HG03442 (cell line): ENCODE results near the gene CPSF6.
"Not testable (repeated sequence)": the region's sequence is repeated elsewhere in the genome, so short reads cannot be mapped to it uniquely, and the experiment has no call there.

Experiments used
- ATAC-seq: cut with Tn5 transposase; IDR thresholded peaks from one replicate; pipeline ENCODE4 v1.9.1; 2021; ENCODE audit warnings: mild to moderate bottlenecking, moderate library complexity; ENCODE audit not compliant: unreplicated experiment

Gene CPSF6

GRCh38 chr12:69258655-69259054 is 19.3 kb downstream of the CPSF6 start:
- ATAC-seq, result no peak

GRCh38 chr12:69262264-69262974 is 23.1 kb downstream of the CPSF6 start:
- ATAC-seq, result no peak

- no peak for ATAC-seq
These were observed 25.8 kb downstream of the CPSF6 start for GRCh38 chr12:69265205-69265604.

- ATAC-seq, result not testable (repeated sequence)
These were observed 26.3 kb downstream of the CPSF6 start for GRCh38 chr12:69265633-69266032.

DNA sequence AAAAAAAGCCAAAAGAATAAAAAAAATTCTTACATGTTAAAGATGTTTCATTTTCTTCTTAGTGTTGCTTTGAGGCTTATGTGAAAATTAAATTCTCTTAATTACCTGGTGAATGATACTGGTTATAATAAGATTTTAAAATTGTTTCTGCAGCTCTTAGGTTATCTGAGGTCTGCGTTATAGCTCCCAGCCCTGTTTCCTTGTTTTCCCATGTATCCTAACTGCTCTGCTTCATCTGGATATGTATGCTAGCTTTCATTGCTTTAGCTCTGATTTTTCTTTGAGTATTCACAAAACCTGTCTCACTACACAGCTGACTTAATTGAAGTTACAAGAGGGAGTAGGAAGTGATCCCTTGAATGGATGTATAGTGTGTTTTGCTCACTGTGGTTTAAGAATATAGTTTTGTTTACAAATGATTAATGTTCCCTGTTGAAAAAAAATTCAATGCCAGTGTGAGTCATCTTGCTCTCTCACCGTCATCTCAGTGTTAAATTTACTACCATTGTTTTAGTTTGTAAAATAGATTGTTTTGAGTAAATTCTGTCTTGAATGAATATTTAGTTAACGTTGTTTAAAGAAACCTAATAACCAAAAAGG is 26.8 kb downstream of the CPSF6 start:
- no peak for ATAC-seq

DNA sequence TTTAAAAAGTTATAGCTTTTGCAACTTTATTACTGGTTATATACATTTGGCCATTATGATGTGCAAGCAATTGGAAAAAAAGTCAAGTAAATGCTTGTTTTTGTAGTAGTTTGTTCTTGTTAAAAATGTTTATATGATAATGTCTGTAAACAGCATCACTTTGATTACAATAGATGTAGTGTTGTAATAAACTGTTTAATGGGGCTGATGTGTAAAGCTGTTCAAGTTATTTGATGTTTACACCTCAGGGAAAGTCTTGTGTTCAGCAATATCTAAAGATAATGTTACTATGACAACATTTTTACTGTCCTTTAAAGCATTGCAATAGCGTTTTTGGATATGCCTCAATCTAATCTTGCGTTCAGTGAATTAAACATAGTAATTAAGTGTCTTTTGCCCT is 30.4 kb downstream of the CPSF6 start:
- no peak for ATAC-seq

GRCh38 chr12:69272511-69272910 is 33.1 kb downstream of the CPSF6 start:
- ATAC-seq, result no peak

GRCh38 chr12:69274861-69275260 is 35.5 kb downstream of the CPSF6 start:
- ATAC-seq, result no peak

GRCh38 chr12:69275471-69275891 is 36.1 kb downstream of the CPSF6 start:
- ATAC-seq, result no peak

DNA sequence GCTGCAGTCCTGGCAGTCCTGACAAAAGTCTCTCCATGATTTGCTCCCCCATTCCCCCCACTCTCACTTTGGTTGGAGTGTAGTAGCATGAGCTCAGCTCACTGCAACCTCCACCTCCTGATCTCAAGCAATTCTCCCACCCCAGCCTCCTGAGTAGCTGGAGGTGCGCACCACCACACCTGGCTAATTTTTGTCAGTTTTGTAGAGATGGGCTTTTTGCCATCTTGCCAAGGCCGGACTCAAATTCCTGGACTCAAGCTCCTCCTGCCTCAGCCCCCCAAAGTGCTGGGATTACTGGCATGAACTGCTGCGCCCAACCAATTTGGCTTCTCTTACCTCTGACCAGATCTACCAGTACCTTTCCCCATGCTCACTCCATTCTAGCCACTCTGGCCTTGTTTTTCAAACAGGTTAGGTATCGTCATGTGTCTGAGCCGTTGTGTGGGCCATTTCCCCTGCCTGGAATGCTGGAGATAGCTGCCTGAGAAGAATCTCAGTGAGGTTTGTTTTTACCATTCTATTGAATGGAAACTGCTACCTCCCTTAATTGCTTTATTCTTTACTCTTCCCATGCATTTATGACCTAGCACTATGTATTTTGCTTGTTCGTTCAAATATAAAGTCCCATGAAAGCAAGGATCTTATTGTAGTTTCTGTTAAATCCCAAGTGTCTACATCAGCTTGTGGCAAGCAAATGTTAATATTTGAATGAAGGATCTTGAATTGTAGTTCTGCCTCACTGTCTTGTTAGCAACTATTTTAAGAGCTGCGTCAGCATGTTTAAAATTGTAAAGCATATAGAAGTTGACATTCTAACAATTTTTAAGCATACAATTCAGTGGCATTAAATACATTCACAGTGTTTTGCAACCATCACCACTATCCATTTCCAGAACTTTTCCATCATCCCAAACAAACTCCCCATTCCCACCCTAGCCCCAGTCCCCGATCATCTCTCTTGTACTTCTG is 39.7 kb downstream of the CPSF6 start:
- no peak for ATAC-seq

- ATAC-seq, result peak; percentile 60
These were observed 44.8 kb downstream of the CPSF6 start for GRCh38 chr12:69284131-69284530.

GRCh38 chr12:69287556-69287955 is 48.2 kb downstream of the CPSF6 start:
- ATAC-seq, result no peak

DNA sequence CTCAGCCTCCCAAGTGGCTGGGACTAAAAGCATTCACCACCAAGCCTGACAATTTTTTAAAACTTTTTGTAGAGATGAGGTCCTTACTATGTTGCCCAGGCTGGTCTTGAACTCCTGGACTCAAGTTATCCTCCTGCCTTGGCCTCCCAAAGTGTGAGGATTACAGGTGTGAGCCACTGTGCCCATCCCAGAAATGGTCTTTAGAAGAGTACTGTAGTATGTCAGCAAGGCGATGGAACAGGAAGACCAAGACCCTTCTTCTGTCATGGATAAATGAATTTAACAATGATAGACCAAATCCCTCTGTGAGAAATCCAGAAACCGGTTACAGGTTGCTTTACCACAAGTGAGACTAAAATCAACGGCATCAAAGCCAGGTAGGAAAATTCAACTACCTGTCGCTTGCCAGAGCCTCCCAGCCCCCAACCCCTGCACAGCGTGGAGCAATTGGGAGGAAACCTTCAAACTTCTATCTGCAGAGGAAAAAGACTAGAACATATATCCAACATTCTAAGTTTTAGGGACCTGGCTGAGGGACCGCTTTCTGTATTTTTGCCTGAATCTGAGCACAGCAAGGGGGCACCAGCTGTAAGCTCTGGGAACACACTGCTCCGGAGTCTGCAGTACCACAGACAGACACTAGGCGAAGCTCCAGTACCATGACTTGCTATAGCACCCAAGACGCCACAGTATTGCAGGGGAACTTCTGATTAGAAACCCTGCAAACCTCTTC is 51.3 kb downstream of the CPSF6 start:
- peak; percentile 100 for ATAC-seq

GRCh38 chr12:69291278-69291593 is 51.9 kb downstream of the CPSF6 start:
- ATAC-seq, result no peak

DNA sequence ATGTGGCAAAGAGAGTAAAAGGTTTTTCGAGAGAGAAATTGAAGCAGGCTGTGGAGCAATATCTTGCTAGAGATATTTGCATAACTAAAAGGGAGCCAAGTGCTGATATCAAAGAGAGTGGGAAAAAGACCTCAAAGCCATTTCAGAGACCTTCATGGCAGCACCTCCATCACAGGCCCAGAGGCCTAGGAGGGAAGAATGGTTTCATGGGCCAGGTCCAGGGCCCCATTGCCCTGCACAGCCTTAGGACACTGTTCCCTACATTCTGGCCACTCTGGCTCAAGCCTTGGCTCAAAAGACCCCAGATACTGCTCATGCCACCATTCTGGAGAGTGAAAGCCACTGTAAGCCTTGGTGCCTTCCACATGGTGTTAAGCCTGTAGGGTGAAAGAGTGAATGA is 58.8 kb downstream of the CPSF6 start:
- no peak for ATAC-seq

GRCh38 chr12:69298947-69299346 is 59.6 kb downstream of the CPSF6 start:
- ATAC-seq, result no peak

DNA sequence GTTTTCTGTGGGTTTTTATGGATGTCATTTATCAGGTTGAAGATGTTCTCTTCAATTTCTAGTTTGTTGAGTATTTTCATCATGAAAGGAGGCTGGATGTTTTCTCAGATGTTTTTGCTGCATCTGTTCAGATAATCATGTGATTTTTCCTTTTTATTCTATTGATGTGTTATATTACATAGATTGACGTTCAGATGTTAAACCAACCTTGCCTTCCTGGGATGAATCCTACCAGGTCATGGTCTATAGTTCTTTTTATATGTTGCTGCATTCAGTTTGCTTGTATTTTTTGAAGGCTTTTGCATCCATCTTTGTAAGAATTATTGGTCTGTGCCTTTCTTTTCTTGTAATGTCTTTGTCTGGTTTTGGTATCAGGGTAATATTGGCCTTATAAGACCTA is 64.9 kb downstream of the CPSF6 start:
- no peak for ATAC-seq

GRCh38 chr12:69309461-69309860 is 70.1 kb downstream of the CPSF6 start:
- no peak for ATAC-seq

GRCh38 chr12:69313209-69313608 is 73.8 kb downstream of the CPSF6 start:
- no peak for ATAC-seq

DNA sequence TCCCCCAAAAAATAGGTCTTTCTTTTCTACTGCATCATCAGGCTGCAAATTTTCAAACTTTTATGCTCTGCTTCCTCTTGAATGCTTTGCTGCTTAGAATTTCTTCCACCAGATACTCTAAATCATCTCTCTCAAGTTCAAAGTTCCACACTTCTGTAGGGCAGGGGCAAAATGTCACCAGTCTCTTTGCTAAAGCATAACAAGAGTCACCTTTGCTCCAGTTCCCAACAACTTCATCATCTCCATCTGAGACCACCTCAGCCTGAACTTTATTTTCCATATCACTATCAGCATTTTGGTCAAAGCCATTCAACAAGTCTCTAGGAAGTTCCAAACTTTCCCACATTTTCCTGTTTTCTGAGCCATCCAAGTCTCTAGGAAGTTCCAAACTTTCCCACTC is 77.4 kb downstream of the CPSF6 start:
- ATAC-seq, result not testable (repeated sequence)

DNA sequence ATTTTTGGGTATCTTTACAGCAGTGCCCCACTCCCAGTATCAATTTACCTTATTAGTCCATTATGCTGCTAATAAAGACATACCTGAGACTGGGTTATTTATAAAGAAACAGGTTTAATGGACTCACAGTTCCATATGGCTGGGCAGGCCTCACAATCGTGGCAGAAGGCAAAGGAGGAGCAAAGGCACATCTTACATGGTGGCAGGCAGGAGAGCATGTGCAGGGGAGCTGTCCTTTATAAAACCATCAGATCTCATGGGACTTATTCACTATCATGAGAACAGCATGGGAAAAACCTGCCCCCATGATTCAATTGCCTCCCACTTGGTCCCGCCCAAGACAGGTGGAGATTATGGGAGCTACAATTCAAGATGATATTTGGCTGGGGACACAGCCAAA is 77.9 kb downstream of the CPSF6 start:
- not testable (repeated sequence) for ATAC-seq
